Measurements from ENCODE around the gene OR2T1. TPM values are rescaled to one million over a fixed set of nuclear protein-coding genes. Genes with fewer than 3 reads are reported as not detected.

OR2T1 gene
- total and polyA plus RNA-seq, 2 experiments from 2014 or later, result not detected

- Histone ChIP-seq H3K36me3 (no peaks in the 10 kb centered on the region), H3K4me1 (ENCODE audit: low read depth) (no peaks in the 10 kb centered on the region), H3K27ac (no peak overlapping the region), H3K27me3 (no peaks in the 10 kb centered on the region), H3K4me3 (no peak overlapping the region), H3K9me3 (ENCODE audit: low read depth) (no peaks in the 10 kb centered on the region)
- TF ChIP-seq CTCF (IDR thresholded peaks at IDR 0.05; ENCODE audit: low read depth, low read length), result no peak
- no peak for DNase-seq (ENCODE audit: low read depth in 1 of 2, low spot score in 1 of 2)
Measured at GRCh38 chr1:248393050-248393449, 9.8 kb upstream of the OR2T1 start.

GRCh38 chr1:248404024-248404423 is 1.2 kb downstream of the OR2T1 start:
- H3K27me3 ChIP-seq, result no peaks in the 10 kb centered on the region
- no peak overlapping the region for H3K27ac ChIP-seq
- no peaks in the 10 kb centered on the region for H3K4me1 ChIP-seq (ENCODE audit: low read depth)
- TF ChIP-seq CTCF (IDR thresholded peaks at IDR 0.05; ENCODE audit: low read depth, low read length), result no peak
- DNase-seq (ENCODE audit: low read depth in 1 of 2, low spot score in 1 of 2), result no peak
- H3K36me3 ChIP-seq, result no peaks in the 10 kb centered on the region
- H3K9me3 ChIP-seq (ENCODE audit: low read depth), result peaks cover 3% of the 10 kb centered on the region
- no peak overlapping the region for H3K4me3 ChIP-seq

- TF ChIP-seq CTCF (IDR thresholded peaks at IDR 0.05; ENCODE audit: low read depth, low read length), result no peak
- DNase-seq (ENCODE audit: low read depth in 1 of 2, low spot score in 1 of 2), result no peak
- Histone ChIP-seq H3K4me3 (no peak overlapping the region), H3K27me3 (no peaks in the 10 kb centered on the region), H3K4me1 (ENCODE audit: low read depth) (no peaks in the 10 kb centered on the region), H3K9me3 (ENCODE audit: low read depth) (peaks cover 3% of the 10 kb centered on the region), H3K36me3 (no peaks in the 10 kb centered on the region), H3K27ac (no peak overlapping the region)
Measured at GRCh38 chr1:248406721-248407692, 4.2 kb downstream of the OR2T1 start.

- Histone ChIP-seq H3K27ac (no peak overlapping the region), H3K4me1 (ENCODE audit: low read depth) (no peaks in the 10 kb centered on the region), H3K36me3 (no peaks in the 10 kb centered on the region), H3K4me3 (no peak overlapping the region), H3K27me3 (no peaks in the 10 kb centered on the region), H3K9me3 (ENCODE audit: low read depth) (no peaks in the 10 kb centered on the region)
- TF ChIP-seq CTCF (IDR thresholded peaks at IDR 0.05; ENCODE audit: low read depth, low read length), result no peak
- no peak for DNase-seq (ENCODE audit: low read depth in 1 of 2, low spot score in 1 of 2)
Measured at GRCh38 chr1:248416226-248416625, 13.4 kb downstream of the OR2T1 start.

GRCh38 chr1:248417854-248418253 is 15.0 kb downstream of the OR2T1 start:
- Histone ChIP-seq H3K36me3 (no peaks in the 10 kb centered on the region), H3K4me3 (no peak overlapping the region), H3K27me3 (no peaks in the 10 kb centered on the region), H3K27ac (no peak overlapping the region), H3K4me1 (ENCODE audit: low read depth) (no peaks in the 10 kb centered on the region), H3K9me3 (ENCODE audit: low read depth) (peaks cover 5% of the 10 kb centered on the region)
- no peak for TF ChIP-seq CTCF (IDR thresholded peaks at IDR 0.05; ENCODE audit: low read depth, low read length)
- DNase-seq (ENCODE audit: low read depth in 1 of 2, low spot score in 1 of 2), result no peak

Measured in cardiac muscle cell (in vitro differentiated cells and primary cell).